K562 (cell line): ENCODE results near the gene NRDE2. TPM values are rescaled to one million over a fixed set of nuclear protein-coding genes. Genes with fewer than 3 reads are reported as not detected.

Source experiments
- ATAC-seq: fragments of 200-7000 bp; cut with Tn5 transposase; 3 replicates; pipeline ENCODE4 v1.9.1; 2020; ENCODE audit warnings: moderate library complexity
- BruUV-seq: library from RNA; stranded (reverse); fragments of 400-500 nt; replicated peaks from 2 replicates; lab custom pipeline; 2021; lab: Mats Ljungman, UMichigan
- CTCF ChIA-PET: fragments of 300-600 bp; formaldehyde crosslinking; extraction: SDS; loops from one replicate; lab custom pipeline; 2021; ENCODE audit warnings: low intra/inter-chr PET ratio; lab: Yijun Ruan, JAX
- POLR2A ChIA-PET: fragments of 300-600, 350-650 bp; sonication (Branson Sonifier 250); formaldehyde crosslinking; extraction: SDS; loops from one replicate; lab custom pipeline; 2021; ENCODE audit warnings: antibody characterized with exemption, inconsistent platforms; lab: Yijun Ruan, JAX
- DNase-seq, 4 experiments: peaks; one replicate each; pipeline versions ENCODE4 v3.0.0 to v3.0.0-alpha.2; 2011 to 2018; ENCODE audit warnings: low spot score in 3 of 4, mixed read lengths in 3 of 4; ENCODE audit errors: extremely low read depth in 1 of 4
- FAIRE-seq: peaks from 2 replicates; lab custom pipeline; 2011; peaks lifted over from hg19 to GRCh38; lab: Jason Lieb, UNC
- H2AFZ ChIP-seq: 2 replicates; pipeline ENCODE4 v1.6.0; 2011; ENCODE audit warnings: low read depth, low read length, control low read depth, inconsistent platforms
- H3K27ac ChIP-seq: fragments of 200-600 bp; 3 replicates; pipeline ENCODE4 v1.8.0; 2011; ENCODE audit warnings: low read depth, mild to moderate bottlenecking, control low read depth, inconsistent platforms, low read length, moderate library complexity, mixed read lengths; ENCODE audit errors: extremely low read depth
- H3K27me3 ChIP-seq, 2 experiments: fragments of 300-600 bp in 1 of 2; 2 replicates in 1 of 2; 3 replicates in 1 of 2; pipeline versions ENCODE4 v1.6.0 to v1.8.0; 2011; ENCODE audit warnings: inconsistent platforms in 2 of 2, low read length in 2 of 2, mild to moderate bottlenecking in 1 of 2, mixed read lengths in 1 of 2, moderate library complexity in 1 of 2; ENCODE audit not compliant: control insufficient read depth in 2 of 2, insufficient read depth in 2 of 2
- H3K36me3 ChIP-seq: fragments of 300-600 bp; 3 replicates; pipeline ENCODE4 v1.8.0; 2011; ENCODE audit warnings: mild to moderate bottlenecking, low read length, inconsistent platforms; ENCODE audit not compliant: control insufficient read depth, insufficient read depth
- H3K4me1 ChIP-seq, 2 experiments: fragments of 200-600 bp in 1 of 2; replicated peaks in 1 of 2; 2 replicates in 1 of 2; 3 replicates in 1 of 2; pipeline versions ENCODE4 v1.5.1 to v1.8.0; 2011; ENCODE audit warnings: inconsistent platforms in 2 of 2, low read length in 2 of 2, mild to moderate bottlenecking in 1 of 2, mixed read lengths in 1 of 2, moderate library complexity in 1 of 2; ENCODE audit not compliant: control insufficient read depth in 2 of 2, insufficient read depth in 2 of 2
- H3K4me2 ChIP-seq: 2 replicates; pipeline ENCODE4 v1.6.1; 2011; ENCODE audit warnings: low read length, control low read depth, inconsistent platforms, mixed read lengths; ENCODE audit not compliant: insufficient read depth
- H3K4me3 ChIP-seq: fragments of 200-600 bp; sonication (generic), shearing (Covaris generic); 2 replicates; pipeline ENCODE4 v1.5.1; 2016; ENCODE audit warnings: control low read depth, inconsistent platforms
- H3K79me2 ChIP-seq: fragments of 200-600 bp; 3 replicates; pipeline ENCODE4 v1.8.0; 2011; ENCODE audit warnings: low read length, inconsistent platforms; ENCODE audit not compliant: control insufficient read depth, insufficient read depth
- H3K9ac ChIP-seq, 2 experiments: 2 replicates each; pipeline versions ENCODE4 v1.6.0 to v1.6.1; 2011; ENCODE audit warnings: low read depth in 2 of 2, low read length in 2 of 2, control low read depth in 1 of 2, inconsistent platforms in 1 of 2, mild to moderate bottlenecking in 1 of 2, mixed read lengths in 1 of 2; ENCODE audit not compliant: insufficient read depth in 1 of 2
- H3K9me1 ChIP-seq: one replicate; pipeline ENCODE4 v1.6.0; 2011; ENCODE audit warnings: inconsistent platforms, mild to moderate bottlenecking, low read length, moderate library complexity; ENCODE audit not compliant: control insufficient read depth, insufficient read depth
- H3K9me3 ChIP-seq: replicated peaks from 2 replicates; pipeline ENCODE4 v1.5.1; 2011; ENCODE audit warnings: low read depth, low read length, inconsistent platforms; ENCODE audit not compliant: control insufficient read depth, insufficient read depth
- H4K20me1 ChIP-seq: replicated peaks from 2 replicates; pipeline ENCODE4 v1.6.1; 2011; ENCODE audit warnings: low read length, inconsistent platforms, mixed read lengths; ENCODE audit not compliant: control insufficient read depth, insufficient read depth
- CAMTA2 ChIP-seq: fragments of 250-450 bp; sonication (Bioruptor Pico); conservative IDR thresholded peaks from 2 replicates; pipeline ENCODE4 v1.5.1; 2022
- CHAMP1 ChIP-seq: fragments of 450-650 bp; IDR thresholded peaks from 2 replicates; pipeline ENCODE4 v1.6.1; 2016; ENCODE audit warnings: mild to moderate bottlenecking
- NFXL1 ChIP-seq: fragments of 450-650 bp; formaldehyde crosslinking; IDR thresholded peaks from 2 replicates; pipeline ENCODE4 v1.4.0; 2021; ENCODE audit warnings: mild to moderate bottlenecking
- RREB1 ChIP-seq: fragments of 250-450 bp; sonication (Bioruptor Pico); IDR thresholded peaks from 2 replicates; pipeline ENCODE4 v1.4.0; 2020
- SNRNP70 ChIP-seq: fragments of 200-400 bp; formaldehyde crosslinking; optimal IDR thresholded peaks from 2 replicates; pipeline ENCODE3; 2017; ENCODE audit warnings: low read depth, low read length
- SP1 ChIP-seq: sonication (generic); formaldehyde crosslinking; IDR thresholded peaks from 2 replicates; pipeline ENCODE4 v1.8.1; 2022; ENCODE audit warnings: mild to moderate bottlenecking, missing genetic modification reagents
- TBL1XR1 ChIP-seq, 2 experiments: IDR thresholded peaks; 2 replicates each; pipeline ENCODE4 v1.6.1; 2012; ENCODE audit warnings: improper control_type of control experiment in 2 of 2, low read length in 2 of 2, mild to moderate bottlenecking in 1 of 2
- ZNF212 ChIP-seq: fragments of 450-650 bp; formaldehyde crosslinking; IDR thresholded peaks from 2 replicates; pipeline ENCODE4 v1.4.0; 2020; ENCODE audit warnings: mild to moderate bottlenecking
- ZNF253 ChIP-seq: fragments of 250-450 bp; sonication (Bioruptor Pico); conservative IDR thresholded peaks from 2 replicates; pipeline ENCODE4 v1.6.1; 2021; ENCODE audit warnings: mild to moderate bottlenecking
- ZNF3 ChIP-seq: fragments of 250-450 bp; sonication (Bioruptor Pico); IDR thresholded peaks from 2 replicates; pipeline ENCODE4 v1.5.0; 2021; ENCODE audit warnings: mild to moderate bottlenecking, moderate library complexity
- WGBS: fragments of 100-300 bp; shearing (Covaris generic); methylation state at CpG from one replicate; pipeline ENCODE4 v1.1.6; 2016; ENCODE audit warnings: low coverage, mixed read lengths; ENCODE audit not compliant: insufficient coverage; ENCODE audit errors: missing lambda C conversion rate; 5-methylcytosine and 5-hydroxymethylcytosine counted together
- in situ Hi-C: fragments of 300-500 bp; cut with MboI; formaldehyde crosslinking; loops from 4 replicates; pipeline ENCODE4 v1.15.0; 2018; ENCODE audit warnings: inconsistent platforms, mixed read lengths
- intact Hi-C: fragments of 100-400 bp; cut with micrococcal nuclease; formaldehyde crosslinking; loops from 2 replicates; pipeline ENCODE4 v1.14.2; 2022
- polyA plus RNA-seq, 8 experiments: library from polyadenylated mRNA; depleted of rRNA in 4 of 8; stranded (reverse) in 5 of 8; unstranded in 3 of 8; fragments of >200 nt; fragmentation: Nextera tagmentation in 2 of 8; fragmentation: Illumina TruSeq in 1 of 8; extraction: Ambion mirVana in 2 of 8; extraction: Trizol in 1 of 8; gene quantifications; 2 replicates each; pipeline versions ENCODE4 v1.2.1 to v1.2.3, GENCODE V29; 2011 to 2014; ENCODE audit warnings: inconsistent platforms in 1 of 8, missing spikeins in 1 of 8
- total RNA-seq, 7 experiments: library from RNA; depleted of rRNA in 6 of 7; stranded (reverse); fragments of >200 nt in 6 of 7; fragmentation: Illumina TruSeq in 2 of 7; extraction: Trizol in 2 of 7; gene quantifications; 2 replicates each; pipeline versions ENCODE4 v1.2.1 to v1.2.3, GENCODE V29; 2011 to 2021; ENCODE audit warnings: low replicate concordance in 1 of 7
- TF ChIP-seq, protein P1 (sequence below): fragments of 450-650 bp; formaldehyde crosslinking; IDR thresholded peaks from 2 replicates; pipeline ENCODE4 v1.4.0; 2020; ENCODE audit warnings: mild to moderate bottlenecking, mixed read lengths

The NRDE2 gene
- total and polyA plus RNA-seq, 9 of the 15 experiments (the other 6 are each of a cell fraction or from before 2014, with no cell fraction given), result 3.3 to 15.0 (median 8.4) TPM

DNA sequence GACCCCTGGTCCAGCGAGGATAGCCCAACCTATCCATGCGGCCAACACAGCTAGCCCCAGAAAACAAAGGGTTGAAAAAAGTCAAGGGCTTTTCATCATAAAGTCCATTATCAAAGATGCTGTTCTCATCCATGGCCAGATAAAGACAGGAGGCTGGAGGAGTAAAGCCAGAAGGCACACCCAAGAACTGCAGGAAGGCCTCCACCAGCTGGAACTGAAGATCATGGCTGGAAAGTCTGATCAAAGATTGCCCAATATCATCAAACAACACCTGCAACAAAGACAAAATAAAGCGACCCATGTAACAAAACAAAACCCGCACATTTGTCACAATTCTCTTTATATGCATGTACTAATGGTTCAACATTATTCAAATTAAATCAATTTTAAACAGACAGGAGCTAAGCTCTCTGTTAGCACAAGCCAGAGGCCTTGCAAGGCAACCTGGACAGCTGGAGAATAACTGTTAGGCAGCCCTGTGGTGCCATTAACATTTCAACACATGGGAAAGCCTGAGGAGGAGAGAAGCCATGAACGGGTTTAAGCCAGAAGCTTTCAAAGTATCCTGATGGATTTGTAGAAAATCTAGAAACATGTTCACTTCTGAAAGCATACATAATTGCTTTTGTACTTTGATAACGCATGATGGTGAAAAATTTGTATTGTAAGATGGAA is 41.3 kb downstream of the NRDE2 start:
- H3K27me3 ChIP-seq, result no peaks in the 10 kb centered on the region
- H4K20me1 ChIP-seq, result no peaks in the 10 kb centered on the region
- no peaks in the 10 kb centered on the region for H3K79me2 ChIP-seq
- ATAC-seq (no peak), DNase-seq (no peak), FAIRE-seq (no peak)
- H3K4me3 ChIP-seq, result no peak overlapping the region
- no peak overlapping the region for H3K9ac ChIP-seq
- WGBS, result 82% methylated on average over 6 of the region's 6 CpGs
- H3K36me3 ChIP-seq, result peaks cover 57% of the 10 kb centered on the region; the same call in 2 of the 3 replicates
- no peak overlapping the region for H3K4me2 ChIP-seq
- no peaks in the 10 kb centered on the region for H3K4me1 ChIP-seq
- H3K9me3 ChIP-seq, result no peaks in the 10 kb centered on the region
- H2AFZ ChIP-seq, result no peak overlapping the region
- intact Hi-C loops, result no loop called here
- POLR2A ChIA-PET, result interaction anchor here (1.1 kb wide), 1 partner anchor 11 kb away, joined by 3 read pairs; no protein-coding TSS in a partner anchor
- in situ Hi-C loops, result no loop called here
- H3K9me1 ChIP-seq, result no peaks in the 10 kb centered on the region
- H3K27ac ChIP-seq, result no peak overlapping the region
- no TSS peak for BruUV-seq
- CTCF ChIA-PET, result no interaction called here
- TF ChIP-seq ZNF212 (CRISPR knock-in tag), result no peak
- TF ChIP-seq, protein P1, sequence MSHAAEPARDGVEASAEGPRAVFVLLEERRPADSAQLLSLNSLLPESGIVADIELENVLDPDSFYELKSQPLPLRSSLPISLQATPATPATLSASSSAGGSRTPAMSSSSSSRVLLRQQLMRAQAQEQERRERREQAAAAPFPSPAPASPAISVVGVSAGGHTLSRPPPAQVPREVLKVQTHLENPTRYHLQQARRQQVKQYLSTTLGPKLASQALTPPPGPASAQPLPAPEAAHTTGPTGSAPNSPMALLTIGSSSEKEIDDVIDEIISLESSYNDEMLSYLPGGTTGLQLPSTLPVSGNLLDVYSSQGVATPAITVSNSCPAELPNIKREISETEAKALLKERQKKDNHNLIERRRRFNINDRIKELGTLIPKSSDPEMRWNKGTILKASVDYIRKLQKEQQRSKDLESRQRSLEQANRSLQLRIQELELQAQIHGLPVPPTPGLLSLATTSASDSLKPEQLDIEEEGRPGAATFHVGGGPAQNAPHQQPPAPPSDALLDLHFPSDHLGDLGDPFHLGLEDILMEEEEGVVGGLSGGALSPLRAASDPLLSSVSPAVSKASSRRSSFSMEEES (CRISPR knock-in tag), result no peak
- TF ChIP-seq NFXL1, result no peak
- TF ChIP-seq CAMTA2, result no peak
- no peak for TF ChIP-seq ZNF3 (CRISPR knock-in tag)
- TF ChIP-seq RREB1 (CRISPR knock-in tag), result no peak
- no peak for TF ChIP-seq SNRNP70
- no peak for TF ChIP-seq CHAMP1
- no peak for TF ChIP-seq SP1 (CRISPR knock-in tag)
- no peak for TF ChIP-seq ZNF253 (CRISPR knock-in tag)
- no peak for TF ChIP-seq TBL1XR1 (IDR thresholded peaks at IDR 0.05; ENCODE audit: low read length in 2 of 2)
